ENCODE results near the gene TRAPPC3. TPM values are rescaled to one million over a fixed set of nuclear protein-coding genes. Genes with fewer than 3 reads are reported as not detected.

Gene TRAPPC3
- total RNA-seq, 1 donor from 2014 or later, result 63.1 TPM

GRCh38 chr1:36125129-36125991, 23.9 kb downstream of the TRAPPC3 start, which contains the start of gene COL8A2:
Gene COL8A2, minus strand, starts transcription at chr1:36125222. Its CDS starts 24,980 bp downstream, at chr1:36100242.
- peak; percentile 73 for ATAC-seq
- peak; percentile 79 for DNase-seq

GRCh38 chr1:36124404-36125128, 24.7 kb downstream of the TRAPPC3 start:
- H3K36me3 ChIP-seq, result no peaks in the 10 kb centered on the region
- ATAC-seq (no peak), DNase-seq (no peak)
- peak overlapping the region; percentile 36 for H3K4me3 ChIP-seq
- intact Hi-C loops (cut with DNase I), result no loop called here
- no peak overlapping the region for H3K27ac ChIP-seq
- H3K9me3 ChIP-seq, result no peaks in the 10 kb centered on the region
- no peaks in the 10 kb centered on the region for H3K27me3 ChIP-seq
- peaks cover 9% of the 10 kb centered on the region for H3K4me1 ChIP-seq
- no peak for TF ChIP-seq CTCF (IDR thresholded peaks at IDR 0.05)

More at GRCh38 chr1:36125129-36125991, 23.9 kb downstream of the TRAPPC3 start, which contains the start of gene COL8A2:
- Histone ChIP-seq H3K27me3 (no peaks in the 10 kb centered on the region), H3K27ac (no peak within 1 kb of the TSS), H3K4me3 (peak within 1 kb of the TSS; percentile 41), H3K4me1 (peaks cover 9% of the 10 kb centered on the region), H3K36me3 (no peaks in the 10 kb centered on the region), H3K9me3 (no peaks in the 10 kb centered on the region)
- intact Hi-C loops (cut with DNase I), result no loop called here
- no peak for TF ChIP-seq CTCF (IDR thresholded peaks at IDR 0.05)

- peak overlapping the region; percentile 36 for H3K27ac ChIP-seq
- intact Hi-C loops (cut with DNase I), result no loop called here
- DNase-seq, result peak; percentile 77
Observed at GRCh38 chr1:36123356-36123755, 25.9 kb downstream of the TRAPPC3 start.

GRCh38 chr1:36122062-36123030, 26.9 kb downstream of the TRAPPC3 start:
- TF ChIP-seq CTCF (IDR thresholded peaks at IDR 0.05), result no peak
- H3K36me3 ChIP-seq, result no peaks in the 10 kb centered on the region
- H3K4me1 ChIP-seq, result peaks cover 16% of the 10 kb centered on the region
- intact Hi-C loops (cut with DNase I), result no loop called here
- DNase-seq (no peak), ATAC-seq (no peak)
- no peak overlapping the region for H3K27ac ChIP-seq
- H3K9me3 ChIP-seq, result no peaks in the 10 kb centered on the region
- no peak overlapping the region for H3K4me3 ChIP-seq
- no peaks in the 10 kb centered on the region for H3K27me3 ChIP-seq

More at GRCh38 chr1:36123356-36123755, 25.9 kb downstream of the TRAPPC3 start:
- TF ChIP-seq CTCF (IDR thresholded peaks at IDR 0.05), result no peak
- peak; percentile 76 for ATAC-seq
- Histone ChIP-seq H3K36me3 (no peaks in the 10 kb centered on the region), H3K4me1 (peaks cover 16% of the 10 kb centered on the region), H3K9me3 (no peaks in the 10 kb centered on the region), H3K27me3 (no peaks in the 10 kb centered on the region), H3K4me3 (no peak overlapping the region)

GRCh38 chr1:36119456-36119855, 29.8 kb downstream of the TRAPPC3 start:
- DNase-seq (no peak), ATAC-seq (peak; percentile 68)
- H3K4me3 ChIP-seq, result no peak overlapping the region
- intact Hi-C loops (cut with DNase I), result no loop called here
- H3K27ac ChIP-seq, result peak overlapping the region; percentile 42
- H3K36me3 ChIP-seq, result no peaks in the 10 kb centered on the region
- TF ChIP-seq CTCF (IDR thresholded peaks at IDR 0.05), result no peak
- H3K4me1 ChIP-seq, result peaks cover 12% of the 10 kb centered on the region
- H3K27me3 ChIP-seq, result no peaks in the 10 kb centered on the region
- H3K9me3 ChIP-seq, result no peaks in the 10 kb centered on the region

All from upper lobe of right lung (tissue), 1 donor.